IMR-90 (cell line): ENCODE measurements around the gene WNT7B. TPM values are rescaled to one million over a fixed set of nuclear protein-coding genes. Genes with fewer than 3 reads are reported as not detected.

Experiments
- ATAC-seq: fragments of 200-7000 bp; cut with Tn5 transposase; 2 replicates; pipeline ENCODE4 v1.9.1; 2020; ENCODE audit warnings: low read depth, mild to moderate bottlenecking, moderate library complexity
- BruUV-seq: library from RNA; stranded (reverse); fragments of 400-500 nt; replicated peaks from 2 replicates; lab custom pipeline; 2021; lab: Mats Ljungman, UMichigan
- CTCF ChIA-PET: fragments of 300-600 bp; formaldehyde crosslinking; extraction: SDS; loops from one replicate; lab custom pipeline; 2021; ENCODE audit warnings: antibody characterized with exemption; lab: Yijun Ruan, JAX
- POLR2A ChIA-PET: fragments of 300-600 bp; sonication (Branson Sonifier 250); formaldehyde crosslinking; loops from one replicate; lab custom pipeline; 2022; ENCODE audit warnings: antibody characterized with exemption; ENCODE audit not compliant: unreplicated experiment; lab: Charles Lee
- DNase-seq: peaks from one replicate; pipeline ENCODE4 v3.0.0; 2013
- H2AFZ ChIP-seq: replicated peaks from 2 replicates; pipeline ENCODE3; 2013; ENCODE audit warnings: low read length, mild to moderate bottlenecking; ENCODE audit not compliant: poor library complexity
- H2AK5ac ChIP-seq: 2 replicates; pipeline ENCODE4 v1.6.1; 2013; ENCODE audit warnings: low read depth, low read length, inconsistent platforms
- H2AK9ac ChIP-seq: replicated peaks from 2 replicates; pipeline ENCODE3; 2013; ENCODE audit warnings: mild to moderate bottlenecking, low read depth, low read length, moderate library complexity; ENCODE audit not compliant: poor library complexity
- H2BK120ac ChIP-seq: 2 replicates; pipeline ENCODE4 v1.6.1; 2013; ENCODE audit warnings: low read depth, low read length, inconsistent platforms
- H2BK15ac ChIP-seq: 3 replicates; pipeline ENCODE4 v1.6.1; 2013; ENCODE audit warnings: low read depth, low read length, inconsistent platforms
- H2BK20ac ChIP-seq: 2 replicates; pipeline ENCODE4 v1.6.1; 2013; ENCODE audit warnings: low read depth, mild to moderate bottlenecking, inconsistent platforms, low read length, moderate library complexity
- H2BK5ac ChIP-seq: 2 replicates; pipeline ENCODE4 v1.6.1; 2013; ENCODE audit warnings: mild to moderate bottlenecking, low read depth, low read length, inconsistent platforms; ENCODE audit not compliant: poor library complexity, severe bottlenecking
- H3K14ac ChIP-seq: replicated peaks from 2 replicates; pipeline ENCODE4 v1.6.1; 2013; ENCODE audit warnings: low read depth, low read length, inconsistent platforms
- H3K18ac ChIP-seq: 2 replicates; pipeline ENCODE4 v1.6.1; 2013; ENCODE audit warnings: low read depth, low read length, control low read depth
- H3K23ac ChIP-seq: 2 replicates; pipeline ENCODE4 v1.6.1; 2013; ENCODE audit warnings: low read depth, low read length, inconsistent platforms
- H3K27ac ChIP-seq: 2 replicates; pipeline ENCODE4 v1.5.1; 2013; ENCODE audit warnings: mild to moderate bottlenecking, control low read depth, low read length; ENCODE audit not compliant: insufficient read depth
- H3K27me3 ChIP-seq: 2 replicates; pipeline ENCODE4 v1.6.1; 2013; ENCODE audit warnings: low read length; ENCODE audit not compliant: control insufficient read depth, insufficient read depth
- H3K36me3 ChIP-seq: 2 replicates; pipeline ENCODE4 v1.6.1; 2013; ENCODE audit warnings: low read length, mixed read lengths; ENCODE audit not compliant: control insufficient read depth, insufficient read depth
- H3K4ac ChIP-seq: 2 replicates; pipeline ENCODE4 v1.6.1; 2013; ENCODE audit warnings: low read depth, low read length, inconsistent platforms
- H3K4me1 ChIP-seq: 2 replicates; pipeline ENCODE4 v1.6.1; 2013; ENCODE audit warnings: low read length, mixed read lengths; ENCODE audit not compliant: control insufficient read depth, insufficient read depth
- H3K4me2 ChIP-seq: 2 replicates; pipeline ENCODE4 v1.6.1; 2013; ENCODE audit warnings: low read depth, mild to moderate bottlenecking, control low read depth, low read length, moderate library complexity
- H3K4me3 ChIP-seq: 2 replicates; pipeline ENCODE4 v1.5.1; 2013; ENCODE audit warnings: low read depth, mild to moderate bottlenecking, control low read depth, low read length, moderate library complexity; ENCODE audit not compliant: insufficient read depth
- H3K56ac ChIP-seq: 2 replicates; pipeline ENCODE4 v1.6.1; 2013; ENCODE audit warnings: low read length, inconsistent platforms; ENCODE audit not compliant: insufficient read depth; ENCODE audit errors: extremely low read depth
- H3K79me1 ChIP-seq, 2 experiments: 2 replicates each; pipeline ENCODE4 v1.6.1; 2013; ENCODE audit warnings: low read length in 2 of 2, inconsistent platforms in 1 of 2, low read depth in 1 of 2
- H3K9ac ChIP-seq: 2 replicates; pipeline ENCODE4 v1.6.1; 2013; ENCODE audit warnings: low read depth, low read length, control low read depth
- H3K9me1 ChIP-seq: 2 replicates; pipeline ENCODE4 v1.6.1; 2013; ENCODE audit warnings: low read length, inconsistent platforms; ENCODE audit not compliant: insufficient read depth
- H3K9me3 ChIP-seq: 2 replicates; pipeline ENCODE4 v1.6.1; 2013; ENCODE audit warnings: low read length; ENCODE audit not compliant: control insufficient read depth, insufficient read depth
- H4K20me1 ChIP-seq: 2 replicates; pipeline ENCODE4 v1.6.1; 2013; ENCODE audit warnings: low read length, inconsistent platforms; ENCODE audit not compliant: insufficient read depth
- H4K5ac ChIP-seq: 2 replicates; pipeline ENCODE4 v1.6.1; 2013; ENCODE audit warnings: mild to moderate bottlenecking, low read depth, low read length, control low read depth
- H4K8ac ChIP-seq, 2 experiments: 2 replicates each; pipeline ENCODE4 v1.6.1; 2013; ENCODE audit warnings: low read depth in 2 of 2, low read length in 2 of 2, control low read depth in 1 of 2, inconsistent platforms in 1 of 2
- H4K91ac ChIP-seq: 2 replicates; pipeline ENCODE4 v1.6.1; 2013; ENCODE audit warnings: low read depth, low read length, inconsistent platforms; ENCODE audit not compliant: insufficient read depth
- BHLHE40 ChIP-seq: fragments of 150-350 bp; IDR thresholded peaks from 2 replicates; pipeline ENCODE4 v1.6.1; 2016; ENCODE audit warnings: mild to moderate bottlenecking, low read depth, low read length
- CEBPB ChIP-seq: IDR thresholded peaks from 2 replicates; pipeline ENCODE4 v1.6.1; 2012; ENCODE audit warnings: low read depth, low read length, improper control_type of control experiment
- CHD1 ChIP-seq: IDR thresholded peaks from 2 replicates; pipeline ENCODE4 v1.6.1; 2012; ENCODE audit warnings: low read depth, low read length, improper control_type of control experiment
- ELK1 ChIP-seq: fragments of 150-350 bp; IDR thresholded peaks from 2 replicates; pipeline ENCODE4 v1.6.1; 2016; ENCODE audit warnings: low read depth, mild to moderate bottlenecking, low read length, moderate library complexity, borderline replicate concordance
- MAFK ChIP-seq: IDR thresholded peaks from 2 replicates; pipeline ENCODE4 v1.6.1; 2012; ENCODE audit warnings: low read depth, low read length, improper control_type of control experiment
- MXI1 ChIP-seq: IDR thresholded peaks from 2 replicates; pipeline ENCODE4 v1.6.1; 2012; ENCODE audit warnings: low read depth, mild to moderate bottlenecking, low read length, moderate library complexity, borderline replicate concordance
- NFE2L2 ChIP-seq: fragments of 150-350 bp; IDR thresholded peaks from 2 replicates; pipeline ENCODE4 v1.6.1; 2016; ENCODE audit warnings: low read depth, mild to moderate bottlenecking, low read length
- RAD21 ChIP-seq: IDR thresholded peaks from 2 replicates; pipeline ENCODE4 v1.6.1; 2012; ENCODE audit warnings: low read length, improper control_type of control experiment
- RCOR1 ChIP-seq: IDR thresholded peaks from 2 replicates; pipeline ENCODE4 v1.6.1; 2012; ENCODE audit warnings: mild to moderate bottlenecking, low read length, improper control_type of control experiment; ENCODE audit not compliant: insufficient replicate concordance
- SMC3 ChIP-seq: fragments of 150-350 bp; IDR thresholded peaks from 2 replicates; pipeline ENCODE4 v1.6.1; 2016; ENCODE audit warnings: low read depth, mild to moderate bottlenecking, antibody characterized with exemption, low read length, moderate library complexity
- WGBS, 2 experiments: methylation state at CpG; one replicate each; pipeline versions ENCODE4 v1.1.5 to v1.1.7; 2013; ENCODE audit warnings: missing lambda C conversion rate in 2 of 2; ENCODE audit not compliant: insufficient read length in 1 of 2; ENCODE audit errors: extremely low coverage in 2 of 2; 5-methylcytosine and 5-hydroxymethylcytosine counted together
- dilution Hi-C: fragments of 300-500 bp; cut with HindIII; formaldehyde crosslinking; loops from one replicate; pipeline ENCODE4 v1.14.3; 2018; ENCODE audit warnings: low sequenced_read_pairs; ENCODE audit not compliant: unreplicated experiment
- in situ Hi-C: fragments of 300-500 bp; cut with MboI; formaldehyde crosslinking; loops from 3 replicates; pipeline ENCODE4 v1.14.3; 2019; ENCODE audit warnings: low sequenced_read_pairs, inconsistent platforms, mixed read lengths
- intact Hi-C: fragments of 100-400 bp; cut with micrococcal nuclease; formaldehyde crosslinking; loops from 2 replicates; pipeline ENCODE4 v1.10.0; 2022
- polyA plus RNA-seq, 3 experiments: library from polyadenylated mRNA; depleted of rRNA; stranded (reverse); fragments of >200 nt; gene quantifications; 2 replicates each; pipeline ENCODE4 v1.2.3, GENCODE V29; 2012; ENCODE audit warnings: low replicate concordance in 1 of 3
- total RNA-seq: library from RNA; depleted of rRNA; stranded (reverse); fragments of >200 nt; gene quantifications from 2 replicates; pipeline ENCODE4 v1.2.3, GENCODE V29; 2012

WNT7B gene
- total and polyA plus RNA-seq, 2 of the 4 experiments (the other 2 are of a cell fraction): under 0.01 to 0.15 TPM

GRCh38 chr22:45929649-45930048, 47.3 kb downstream of the WNT7B start:
- H3K23ac ChIP-seq: no peak overlapping the region
- in situ Hi-C loops: no loop called here
- intact Hi-C loops: no loop called here
- no peaks in the 10 kb centered on the region for H3K79me1 ChIP-seq
- H2BK120ac ChIP-seq: no peak overlapping the region
- no peak overlapping the region for H2BK15ac ChIP-seq
- ATAC-seq: no peak
- H2BK5ac ChIP-seq: no peak overlapping the region
- H4K8ac ChIP-seq: no peak overlapping the region
- no peak overlapping the region for H4K91ac ChIP-seq
- H3K27me3 ChIP-seq: no peaks in the 10 kb centered on the region; the same call in 1 of the 2 replicates
- H3K4me2 ChIP-seq: no peak overlapping the region
- no peak overlapping the region for H3K27ac ChIP-seq
- no peak overlapping the region for H3K4me3 ChIP-seq
- ChIA-PET POLR2A (no interaction called here), CTCF (no interaction called here)
- H2AFZ ChIP-seq: no peak overlapping the region
- no peak overlapping the region for H3K18ac ChIP-seq
- no peak overlapping the region for H2AK5ac ChIP-seq
- dilution Hi-C loops: no loop called here
- no peak overlapping the region for H3K56ac ChIP-seq
- H4K5ac ChIP-seq: no peak overlapping the region
- no peak for DNase-seq
- no peak overlapping the region for H3K4ac ChIP-seq
- no peak overlapping the region for H3K14ac ChIP-seq
- TF ChIP-seq ELK1 (no peak), SMC3 (no peak), CHD1 (no peak), CEBPB (no peak), BHLHE40 (no peak), MAFK (no peak), NFE2L2 (no peak), RAD21 (no peak), RCOR1 (no peak), MXI1 (no peak)
- H2AK9ac ChIP-seq: no peak overlapping the region
- H3K9me3 ChIP-seq: no peaks in the 10 kb centered on the region
- BruUV-seq: no TSS peak
- 93 to 100% methylated on average over 3 to 4 of the region's 4 CpGs for WGBS, 2 experiments
- H3K36me3 ChIP-seq: no peaks in the 10 kb centered on the region
- no peak overlapping the region for H2BK20ac ChIP-seq
- peaks cover 3% of the 10 kb centered on the region for H3K4me1 ChIP-seq
- peaks cover 4% of the 10 kb centered on the region; the same call in 1 of the 2 replicates for H4K20me1 ChIP-seq
- no peak overlapping the region for H3K9ac ChIP-seq
- H3K9me1 ChIP-seq: peaks cover 5% of the 10 kb centered on the region; the same call in 1 of the 2 replicates
